OCI-LY3 (cell line): Measurements from ENCODE around the gene PRTFDC1.

Source experiments
- H2AFZ ChIP-seq: fragments of 200-600, 300-600 bp; shearing (Covaris generic); 2 replicates; pipeline ENCODE4 v1.6.0; 2014; ENCODE audit warnings: antibody characterized with exemption, low read depth, low read length
- H3K27ac ChIP-seq: fragments of 200-600, 300-600 bp; sonication (generic); 2 replicates; pipeline ENCODE4 v1.5.1; 2014; ENCODE audit warnings: mild to moderate bottlenecking, low read length, moderate library complexity, mixed read lengths
- H3K27me3 ChIP-seq: fragments of 200-600, 300-600 bp; sonication (generic); 2 replicates; pipeline ENCODE4 v1.6.1; 2014; ENCODE audit warnings: low read depth, low read length, mixed read lengths
- H3K36me3 ChIP-seq: fragments of 200-600, 300-600 bp; sonication (generic); replicated peaks from 2 replicates; pipeline ENCODE3; 2014; ENCODE audit warnings: low read depth, low read length, mixed read lengths
- H3K4me1 ChIP-seq: fragments of 300-600, 200-600 bp; sonication (generic); 2 replicates; pipeline ENCODE4 v1.6.1; 2014; ENCODE audit warnings: low read length, mixed read lengths
- H3K4me2 ChIP-seq: fragments of 200-600, 300-600 bp; sonication (generic); 2 replicates; pipeline ENCODE4 v1.6.1; 2014; ENCODE audit warnings: low read length, mixed read lengths
- H3K4me3 ChIP-seq: fragments of 300-600, 200-600 bp; sonication (generic); 2 replicates; pipeline ENCODE4 v1.5.1; 2014; ENCODE audit warnings: antibody characterized with exemption, mild to moderate bottlenecking, low read length, moderate library complexity
- H3K79me2 ChIP-seq: fragments of 300-600, 200-600 bp; shearing (Covaris generic); 2 replicates; pipeline ENCODE4 v1.6.1; 2014; ENCODE audit warnings: mild to moderate bottlenecking, low read length, mixed read lengths
- H3K9ac ChIP-seq: fragments of 300-600, 200-600 bp; shearing (Covaris generic); 2 replicates; pipeline ENCODE4 v1.6.0; 2014; ENCODE audit warnings: mild to moderate bottlenecking, low read length, moderate library complexity
- H3K9me3 ChIP-seq: fragments of 200-600, 300-600 bp; shearing (Covaris generic); 2 replicates; pipeline ENCODE4 v1.6.1; 2014; ENCODE audit warnings: low read length, mixed read lengths; ENCODE audit not compliant: insufficient read depth
- H4K20me1 ChIP-seq: fragments of 200-600, 300-600 bp; sonication (generic); 2 replicates; pipeline ENCODE4 v1.6.1; 2016; ENCODE audit warnings: low read length, mixed read lengths; ENCODE audit not compliant: insufficient read depth
- CTCF ChIP-seq: fragments of 200-600, 300-600 bp; sonication (generic); IDR thresholded peaks from 2 replicates; pipeline ENCODE4 v1.5.1; 2014; ENCODE audit warnings: antibody characterized with exemption, low read length, low read depth
- EZH2phosphoT487 ChIP-seq: fragments of 200-600 bp; shearing (Covaris generic); IDR thresholded peaks from 2 replicates; pipeline ENCODE4 v1.6.1; 2018; ENCODE audit warnings: antibody characterized with exemption, mixed run types, low read depth

PRTFDC1 gene

GRCh38 chr10:24953675-24954074, 1.3 kb upstream of the PRTFDC1 start:
- Histone ChIP-seq H2AFZ (peak overlapping the region; percentile 87; the same call in 1 of the 2 replicates), H3K9me3 (no peaks in the 10 kb centered on the region), H3K27ac (no peak overlapping the region), H3K9ac (no peak overlapping the region), H4K20me1 (no peaks in the 10 kb centered on the region), H3K4me3 (no peak overlapping the region), H3K4me2 (no peak overlapping the region), H3K27me3 (no peaks in the 10 kb centered on the region), H3K36me3 (no peaks in the 10 kb centered on the region), H3K4me1 (peaks cover 4% of the 10 kb centered on the region; the same call in 1 of the 2 replicates), H3K79me2 (no peaks in the 10 kb centered on the region)
- TF ChIP-seq EZH2phosphoT487 (no peak), CTCF (no peak)

GRCh38 chr10:24952707-24953645, 570 bp upstream of the PRTFDC1 start:
- peak overlapping the region; percentile 56 for H3K9ac ChIP-seq
- peak overlapping the region; percentile 81 for H3K4me3 ChIP-seq
- H3K27me3 ChIP-seq: no peaks in the 10 kb centered on the region
- no peaks in the 10 kb centered on the region for H4K20me1 ChIP-seq
- peak overlapping the region; percentile 82 for H3K4me2 ChIP-seq
- H2AFZ ChIP-seq: peak overlapping the region; percentile 87
- no peaks in the 10 kb centered on the region for H3K79me2 ChIP-seq
- peaks cover 4% of the 10 kb centered on the region; the same call in 1 of the 2 replicates for H3K4me1 ChIP-seq
- TF ChIP-seq CTCF: peak; percentile 35
- no peak for TF ChIP-seq EZH2phosphoT487
- no peaks in the 10 kb centered on the region for H3K36me3 ChIP-seq
- no peaks in the 10 kb centered on the region for H3K9me3 ChIP-seq
- H3K27ac ChIP-seq: no peak overlapping the region

- TF ChIP-seq EZH2phosphoT487: no peak
- TF ChIP-seq CTCF: no peak
- no peaks in the 10 kb centered on the region for H3K9me3 ChIP-seq
- no peaks in the 10 kb centered on the region for H3K27me3 ChIP-seq
- no peaks in the 10 kb centered on the region for H4K20me1 ChIP-seq
- H3K4me1 ChIP-seq: peaks cover 4% of the 10 kb centered on the region; the same call in 1 of the 2 replicates
- H2AFZ ChIP-seq: peak overlapping the region; percentile 52
- no peaks in the 10 kb centered on the region for H3K36me3 ChIP-seq
- no peak overlapping the region for H3K27ac ChIP-seq
- H3K79me2 ChIP-seq: no peaks in the 10 kb centered on the region
- peak overlapping the region; percentile 81 for H3K4me3 ChIP-seq
- peak overlapping the region; percentile 56 for H3K9ac ChIP-seq
- H3K4me2 ChIP-seq: peak overlapping the region; percentile 82
These were observed 934 bp downstream of the PRTFDC1 start for GRCh38 chr10:24951201-24952142.
